ENCODE data around the gene PARN.

The PARN gene

GRCh38 chr16:14496786-14497185, 133.3 kb downstream of the PARN start:
- no peak for DNase-seq

- no peak for DNase-seq
Observed at GRCh38 chr16:14496047-14496770, 133.9 kb downstream of the PARN start.

- no peak for DNase-seq
Observed at GRCh38 chr16:14495213-14496046, 134.6 kb downstream of the PARN start.

GRCh38 chr16:14494396-14494966, 135.6 kb downstream of the PARN start:
- no peak for DNase-seq

GRCh38 chr16:14493791-14494190, 136.3 kb downstream of the PARN start:
- DNase-seq = no peak

GRCh38 chr16:14492614-14493013, 137.4 kb downstream of the PARN start:
- no peak for DNase-seq

- no peak for DNase-seq
Observed at GRCh38 chr16:14491861-14492529, 138.1 kb downstream of the PARN start.

- no peak for DNase-seq
Observed at GRCh38 chr16:14490235-14490634, 139.8 kb downstream of the PARN start.

- DNase-seq = no peak
Observed at GRCh38 chr16:14489460-14489859, 140.6 kb downstream of the PARN start.

- no peak for DNase-seq
Observed at GRCh38 chr16:14487579-14487978, 142.5 kb downstream of the PARN start.

- DNase-seq = no peak
Observed at GRCh38 chr16:14486520-14487303, 143.3 kb downstream of the PARN start.

GRCh38 chr16:14485811-14486519, 144.1 kb downstream of the PARN start:
- no peak for DNase-seq

- no peak for DNase-seq
Observed at GRCh38 chr16:14485121-14485551, 144.9 kb downstream of the PARN start.

GRCh38 chr16:14483819-14484385, 146.2 kb downstream of the PARN start:
- DNase-seq = no peak

GRCh38 chr16:14476183-14476582, 153.9 kb downstream of the PARN start:
- no peak for DNase-seq

GRCh38 chr16:14475370-14476139, 154.5 kb downstream of the PARN start:
- DNase-seq = no peak

GRCh38 chr16:14473488-14473887, 156.6 kb downstream of the PARN start:
- no peak for DNase-seq

GRCh38 chr16:14472357-14472756, 157.7 kb downstream of the PARN start:
- no peak for DNase-seq

GRCh38 chr16:14470788-14471187, 159.3 kb downstream of the PARN start:
- DNase-seq = no peak

- DNase-seq = no peak
Observed at GRCh38 chr16:14465799-14466198, 164.3 kb downstream of the PARN start.

GRCh38 chr16:14464796-14465195, 165.3 kb downstream of the PARN start:
- no peak for DNase-seq
